ENCODE results near the gene HORMAD2. TPM values are rescaled to one million over a fixed set of nuclear protein-coding genes. Genes with fewer than 3 reads are reported as not detected.
"Not testable (repeated sequence)": the region's sequence is repeated elsewhere in the genome, so short reads cannot be mapped to it uniquely, and the experiment has no call there.

Gene HORMAD2
- total and polyA plus RNA-seq, 2 donors (not counting 1 experiment from before 2014, with no cell fraction given), result not detected

GRCh38 chr22:30197389-30197788, 117.1 kb downstream of the HORMAD2 start:
- H3K4me1 ChIP-seq (ENCODE audit: control insufficient read depth, extremely low read depth, insufficient read depth, low read length), result peaks cover 23% of the 10 kb centered on the region
- no peak overlapping the region for H2AFZ ChIP-seq (ENCODE audit: low read length)
- H3K27ac ChIP-seq (ENCODE audit: insufficient read depth, low read length), result peak overlapping the region; percentile 96
- no peak for DNase-seq (ENCODE audit: low read depth in 2 of 2)
- no peaks in the 10 kb centered on the region for H3K9me3 ChIP-seq (ENCODE audit: control insufficient read depth, insufficient read depth, low read depth, low read length)
- H3K9ac ChIP-seq (ENCODE audit: insufficient read depth, low read length), result peak overlapping the region; percentile 70
- H3K79me2 ChIP-seq (ENCODE audit: control insufficient read depth, insufficient read depth, low read length), result no peaks in the 10 kb centered on the region
- H3K4me3 ChIP-seq (replicated peaks in 1 of 4; ENCODE audit: control extremely low read depth in 1 of 4, insufficient read depth in 1 of 4, low read depth in 3 of 4, low read length in 4 of 4), result no peak overlapping the region
- no peak overlapping the region for H3K4me2 ChIP-seq (ENCODE audit: extremely low read depth, insufficient read depth, low read length)
- H3K36me3 ChIP-seq (ENCODE audit: control insufficient read depth, insufficient read depth, low read length), result no peaks in the 10 kb centered on the region
- no peaks in the 10 kb centered on the region for H4K20me1 ChIP-seq (ENCODE audit: control insufficient read depth, extremely low read depth, insufficient read depth, low read length)
- no peaks in the 10 kb centered on the region for H3K27me3 ChIP-seq (ENCODE audit: control insufficient read depth, insufficient read depth, low read length)
- TF ChIP-seq CTCF (conservative IDR thresholded peaks at IDR 0.05 in 1 of 2, IDR thresholded peaks at IDR 0.05 in 1 of 2; ENCODE audit: low read depth in 1 of 2, low read length in 2 of 2), result no peak
- no peak for TF ChIP-seq EZH2 (IDR thresholded peaks at IDR 0.05; ENCODE audit: low read length, missing control alignments)

- H3K4me2 ChIP-seq (ENCODE audit: extremely low read depth, insufficient read depth, low read length), result no peak overlapping the region
- no peak overlapping the region for H3K9ac ChIP-seq (ENCODE audit: insufficient read depth, low read length)
- no peaks in the 10 kb centered on the region for H4K20me1 ChIP-seq (ENCODE audit: control insufficient read depth, extremely low read depth, insufficient read depth, low read length)
- no peak overlapping the region for H3K4me3 ChIP-seq (replicated peaks in 1 of 4; ENCODE audit: control extremely low read depth in 1 of 4, insufficient read depth in 1 of 4, low read depth in 3 of 4, low read length in 4 of 4)
- H3K27me3 ChIP-seq (ENCODE audit: control insufficient read depth, insufficient read depth, low read length), result no peaks in the 10 kb centered on the region
- peak overlapping the region; percentile 96 for H3K27ac ChIP-seq (ENCODE audit: insufficient read depth, low read length)
- H3K9me3 ChIP-seq (ENCODE audit: control insufficient read depth, insufficient read depth, low read depth, low read length), result no peaks in the 10 kb centered on the region
- TF ChIP-seq CTCF (conservative IDR thresholded peaks at IDR 0.05 in 1 of 2, IDR thresholded peaks at IDR 0.05 in 1 of 2; ENCODE audit: low read depth in 1 of 2, low read length in 2 of 2), result no peak
- no peak for TF ChIP-seq EZH2 (IDR thresholded peaks at IDR 0.05; ENCODE audit: low read length, missing control alignments)
- H3K36me3 ChIP-seq (ENCODE audit: control insufficient read depth, insufficient read depth, low read length), result no peaks in the 10 kb centered on the region
- H3K4me1 ChIP-seq (ENCODE audit: control insufficient read depth, extremely low read depth, insufficient read depth, low read length), result peaks cover 23% of the 10 kb centered on the region
- no peaks in the 10 kb centered on the region for H3K79me2 ChIP-seq (ENCODE audit: control insufficient read depth, insufficient read depth, low read length)
- peak in 1 of 2 donors; percentile 17 for DNase-seq (ENCODE audit: low read depth in 2 of 2)
- H2AFZ ChIP-seq (ENCODE audit: low read length), result no peak overlapping the region
Observed at GRCh38 chr22:30198152-30198825, 118.0 kb downstream of the HORMAD2 start.

- no peaks in the 10 kb centered on the region for H3K27me3 ChIP-seq (ENCODE audit: control insufficient read depth, insufficient read depth, low read length)
- no peak for TF ChIP-seq EZH2 (IDR thresholded peaks at IDR 0.05; ENCODE audit: low read length, missing control alignments)
- no peak for TF ChIP-seq CTCF (conservative IDR thresholded peaks at IDR 0.05 in 1 of 2, IDR thresholded peaks at IDR 0.05 in 1 of 2; ENCODE audit: low read depth in 1 of 2, low read length in 2 of 2)
- H3K9ac ChIP-seq (ENCODE audit: insufficient read depth, low read length), result no peak overlapping the region
- no peaks in the 10 kb centered on the region for H3K79me2 ChIP-seq (ENCODE audit: control insufficient read depth, insufficient read depth, low read length)
- H3K4me3 ChIP-seq (replicated peaks in 1 of 4; ENCODE audit: control extremely low read depth in 1 of 4, insufficient read depth in 1 of 4, low read depth in 3 of 4, low read length in 4 of 4), result no peak overlapping the region
- H2AFZ ChIP-seq (ENCODE audit: low read length), result no peak overlapping the region
- H4K20me1 ChIP-seq (ENCODE audit: control insufficient read depth, extremely low read depth, insufficient read depth, low read length), result no peaks in the 10 kb centered on the region
- peaks cover 25% of the 10 kb centered on the region for H3K4me1 ChIP-seq (ENCODE audit: control insufficient read depth, extremely low read depth, insufficient read depth, low read length)
- no peak overlapping the region for H3K4me2 ChIP-seq (ENCODE audit: extremely low read depth, insufficient read depth, low read length)
- no peaks in the 10 kb centered on the region for H3K9me3 ChIP-seq (ENCODE audit: control insufficient read depth, insufficient read depth, low read depth, low read length)
- no peaks in the 10 kb centered on the region for H3K36me3 ChIP-seq (ENCODE audit: control insufficient read depth, insufficient read depth, low read length)
- DNase-seq (ENCODE audit: low read depth in 2 of 2), result no peak
- H3K27ac ChIP-seq (ENCODE audit: insufficient read depth, low read length), result no peak overlapping the region
Observed at GRCh38 chr22:30198921-30199320, 118.7 kb downstream of the HORMAD2 start.

GRCh38 chr22:30200905-30201304, 120.6 kb downstream of the HORMAD2 start:
- not testable (repeated sequence) for H3K27me3 ChIP-seq (ENCODE audit: control insufficient read depth, insufficient read depth, low read length); H3K36me3 ChIP-seq (ENCODE audit: control insufficient read depth, insufficient read depth, low read length); H3K4me3 ChIP-seq (replicated peaks in 1 of 4; ENCODE audit: control extremely low read depth in 1 of 4, insufficient read depth in 1 of 4, low read depth in 3 of 4, low read length in 4 of 4); H3K9me3 ChIP-seq (ENCODE audit: control insufficient read depth, insufficient read depth, low read depth, low read length); H3K4me2 ChIP-seq (ENCODE audit: extremely low read depth, insufficient read depth, low read length); H3K27ac ChIP-seq (ENCODE audit: insufficient read depth, low read length); H2AFZ ChIP-seq (ENCODE audit: low read length); H3K79me2 ChIP-seq (ENCODE audit: control insufficient read depth, insufficient read depth, low read length); H4K20me1 ChIP-seq (ENCODE audit: control insufficient read depth, extremely low read depth, insufficient read depth, low read length); DNase-seq (ENCODE audit: low read depth in 2 of 2); H3K9ac ChIP-seq (ENCODE audit: insufficient read depth, low read length)
- H3K4me1 ChIP-seq (ENCODE audit: control insufficient read depth, extremely low read depth, insufficient read depth, low read length), result peaks cover 30% of the 10 kb centered on the region
